IPS-18c (cell line): ENCODE results near the gene LRFN5.
"Not testable (repeated sequence)": the region's sequence is repeated elsewhere in the genome, so short reads cannot be mapped to it uniquely, and the experiment has no call there.

Experiments
- H3K4me3 ChIP-seq: 2 replicates; pipeline ENCODE4 v1.7.0; 2013; ENCODE audit warnings: low read depth, mild to moderate bottlenecking, low read length, moderate library complexity; ENCODE audit not compliant: insufficient read depth
- H3K9me3 ChIP-seq: one replicate; pipeline ENCODE4 v1.6.1; 2013; ENCODE audit warnings: mild to moderate bottlenecking, low read length, moderate library complexity; ENCODE audit not compliant: control insufficient read depth, insufficient read depth

LRFN5 gene

GRCh38 chr14:41615011-41615595, 8.4 kb downstream of the LRFN5 start:
- no peak overlapping the region for H3K4me3 ChIP-seq
- H3K9me3 ChIP-seq: no peaks in the 10 kb centered on the region

- Histone ChIP-seq H3K9me3 (no peaks in the 10 kb centered on the region), H3K4me3 (no peak overlapping the region)
Measured at GRCh38 chr14:41623736-41624135, 17.1 kb downstream of the LRFN5 start.

DNA sequence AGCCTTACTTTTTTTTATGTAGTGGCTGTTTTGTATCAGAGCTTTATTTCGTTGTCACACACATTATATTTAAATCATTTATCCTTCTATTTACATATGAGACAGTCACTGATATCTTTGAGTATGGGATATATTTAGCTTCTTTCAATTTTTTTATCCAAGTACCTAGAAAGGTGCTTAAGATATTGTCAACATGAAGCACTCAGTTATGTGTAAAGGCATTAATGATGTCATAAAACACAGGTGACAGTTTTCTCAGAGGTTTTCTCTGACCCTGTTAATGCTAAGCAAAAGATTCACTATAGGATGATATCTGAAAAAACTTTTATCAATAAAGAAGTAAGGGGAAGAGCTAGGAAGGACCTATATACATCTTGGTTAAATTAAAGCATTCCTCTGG, 23.2 kb downstream of the LRFN5 start:
- H3K9me3 ChIP-seq: no peaks in the 10 kb centered on the region

GRCh38 chr14:41634286-41634685, 27.6 kb downstream of the LRFN5 start:
- Histone ChIP-seq H3K9me3 (no peaks in the 10 kb centered on the region), H3K4me3 (no peak overlapping the region)

More for the DNA sequence above, 23.2 kb downstream of the LRFN5 start:
- H3K4me3 ChIP-seq: no peak overlapping the region

GRCh38 chr14:41636492-41637392, 30.1 kb downstream of the LRFN5 start:
- H3K4me3 ChIP-seq: no peak overlapping the region
- H3K9me3 ChIP-seq: no peaks in the 10 kb centered on the region

DNA sequence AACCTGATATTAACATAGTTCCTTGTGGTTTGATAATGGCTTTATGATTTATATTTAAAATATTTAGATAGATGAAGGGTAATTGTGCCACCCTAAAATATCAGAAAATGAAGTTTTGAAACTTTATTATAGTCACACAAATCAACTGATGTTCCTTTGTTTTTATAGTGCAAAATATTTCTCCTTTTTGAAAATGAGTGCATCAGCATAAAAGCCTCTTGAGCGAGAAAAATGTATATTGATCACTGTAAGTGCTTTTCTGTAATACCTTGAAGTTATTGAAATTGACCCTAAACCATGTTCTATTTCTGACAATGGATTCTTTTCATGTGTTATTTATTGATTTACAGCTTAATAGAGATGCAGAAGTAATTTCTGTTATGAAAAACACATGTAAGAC, 35.0 kb downstream of the LRFN5 start:
- no peaks in the 10 kb centered on the region for H3K9me3 ChIP-seq
- H3K4me3 ChIP-seq: no peak overlapping the region

DNA sequence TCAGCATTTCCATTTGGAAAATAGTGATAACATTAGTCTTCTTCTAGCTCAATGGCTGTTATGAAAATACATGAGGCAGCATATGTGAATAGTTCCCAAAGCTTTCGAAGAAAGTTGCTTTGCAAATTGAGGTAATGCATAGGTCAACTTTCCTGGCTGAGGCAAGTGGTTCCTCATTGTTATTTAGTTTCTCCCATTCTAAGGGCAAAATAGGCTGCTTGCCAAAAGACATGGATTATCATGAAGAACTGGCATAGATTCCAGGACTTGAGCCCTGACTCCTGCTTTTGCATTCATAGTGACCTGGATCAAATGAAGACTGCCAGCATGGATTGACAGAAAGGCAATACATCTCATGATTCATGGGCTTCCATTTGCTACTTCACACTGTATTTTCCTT, 35.7 kb downstream of the LRFN5 start:
- Histone ChIP-seq H3K9me3 (no peaks in the 10 kb centered on the region), H3K4me3 (no peak overlapping the region)

DNA sequence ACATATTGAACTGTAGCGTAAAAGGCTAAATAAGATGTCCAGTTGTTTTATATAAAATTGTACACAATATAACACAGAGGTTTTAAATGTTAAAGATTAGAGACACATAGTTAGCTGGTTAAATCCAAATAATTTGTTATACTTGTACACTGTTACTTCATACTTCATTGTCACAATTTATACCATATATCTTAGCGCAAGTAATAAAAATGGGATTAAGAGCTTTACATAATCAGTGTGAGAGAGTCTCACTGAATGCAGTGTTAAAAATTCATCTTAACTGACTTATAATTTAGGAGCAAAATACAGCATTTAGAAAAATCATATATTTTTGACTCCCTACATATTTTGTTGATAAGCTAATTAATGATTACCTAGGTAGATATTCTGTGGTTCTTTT, 36.1 kb downstream of the LRFN5 start:
- Histone ChIP-seq H3K4me3 (no peak overlapping the region), H3K9me3 (no peaks in the 10 kb centered on the region)

GRCh38 chr14:41644606-41645005, 37.9 kb downstream of the LRFN5 start:
- H3K4me3 ChIP-seq: no peak overlapping the region
- no peaks in the 10 kb centered on the region for H3K9me3 ChIP-seq

GRCh38 chr14:41650802-41651201, 44.1 kb downstream of the LRFN5 start:
- no peaks in the 10 kb centered on the region for H3K9me3 ChIP-seq
- no peak overlapping the region for H3K4me3 ChIP-seq

DNA sequence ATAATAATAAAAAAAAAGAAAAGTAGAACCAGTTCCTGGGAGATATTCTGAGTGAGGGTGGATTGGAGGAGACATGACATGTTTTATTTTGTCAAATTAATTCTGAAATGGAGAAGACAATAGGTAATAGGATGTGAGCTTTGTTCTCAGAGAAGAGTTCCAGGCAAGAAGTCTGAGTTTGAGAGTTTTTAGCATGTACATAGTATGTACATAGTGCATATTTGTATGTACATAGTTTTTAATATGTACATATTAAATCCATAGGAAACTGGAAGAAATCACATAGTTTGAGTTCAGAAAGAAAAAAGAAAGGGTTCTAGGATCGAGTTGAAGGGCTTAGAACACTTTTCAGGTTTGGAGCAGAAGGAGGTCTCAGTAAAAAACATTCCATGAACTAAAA, 47.5 kb downstream of the LRFN5 start:
- no peaks in the 10 kb centered on the region for H3K9me3 ChIP-seq
- no peak overlapping the region for H3K4me3 ChIP-seq

DNA sequence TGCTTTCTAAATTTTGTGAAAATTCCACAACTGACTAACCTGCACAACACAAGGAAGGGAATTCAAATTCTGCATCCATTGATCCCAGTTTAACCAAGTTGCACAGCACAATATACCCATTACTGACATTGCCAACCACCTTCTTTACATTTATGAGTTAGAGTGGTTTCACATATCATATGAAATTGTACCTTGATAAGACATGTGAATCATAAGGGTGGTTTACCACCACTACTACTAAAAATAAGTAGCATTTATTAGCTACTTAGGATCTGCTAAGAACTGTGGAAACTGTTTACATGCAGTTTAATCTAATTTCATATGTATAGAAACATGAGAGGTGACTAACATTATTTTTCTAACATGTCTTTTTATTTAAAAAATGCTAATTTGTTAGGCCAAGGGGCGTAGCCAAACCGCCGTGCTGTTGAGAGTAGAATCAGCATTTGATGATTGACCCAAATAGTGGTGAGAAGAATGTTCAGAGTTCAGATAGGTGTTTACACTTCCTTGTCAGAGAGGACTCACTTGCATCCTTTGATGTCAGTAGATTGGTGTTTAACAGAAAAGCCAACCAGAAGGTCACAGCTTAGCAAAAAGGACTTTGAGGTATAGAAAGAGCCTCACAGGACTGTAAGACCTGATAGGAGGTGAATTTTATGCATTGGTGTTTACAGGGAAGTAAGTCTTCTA, 56.2 kb downstream of the LRFN5 start:
- H3K9me3 ChIP-seq: no peaks in the 10 kb centered on the region
- H3K4me3 ChIP-seq: no peak overlapping the region

DNA sequence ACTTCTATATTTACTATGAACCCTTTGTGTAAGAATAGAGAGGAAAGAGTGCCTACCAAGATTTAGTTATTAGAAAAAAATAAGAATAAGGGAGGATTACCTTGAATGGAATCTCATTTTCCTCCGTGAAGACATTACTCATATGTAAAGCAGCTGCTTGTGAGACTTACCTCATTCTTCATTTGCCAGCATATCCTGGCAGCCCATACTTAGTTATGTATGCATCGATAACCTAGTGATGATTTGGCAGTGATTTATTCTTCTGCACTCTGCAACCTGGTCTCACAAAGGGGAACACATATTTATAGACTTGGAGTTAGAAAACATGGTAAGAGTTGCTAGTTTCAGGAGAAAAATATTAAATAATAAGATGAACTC, 56.8 kb downstream of the LRFN5 start:
- Histone ChIP-seq H3K4me3 (no peak overlapping the region), H3K9me3 (no peaks in the 10 kb centered on the region)

DNA sequence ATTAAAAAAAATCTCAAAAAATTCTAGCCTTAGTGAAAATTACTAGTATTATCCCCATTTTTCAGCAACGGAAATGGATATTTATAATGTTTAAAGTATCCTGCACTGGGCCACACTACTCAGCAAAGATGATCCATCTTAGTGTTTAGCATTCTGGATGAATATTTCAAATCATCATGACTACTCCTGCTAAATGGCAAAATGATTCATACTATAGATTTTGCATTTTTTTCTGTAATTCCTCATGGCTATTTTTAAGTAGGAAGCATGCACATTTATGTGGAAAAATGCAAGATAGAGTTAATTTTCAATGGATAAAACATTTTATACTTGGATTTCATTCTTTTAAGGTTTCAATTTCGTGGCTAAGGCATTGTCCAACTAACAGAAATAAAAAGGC, 59.6 kb downstream of the LRFN5 start:
- Histone ChIP-seq H3K9me3 (no peaks in the 10 kb centered on the region), H3K4me3 (no peak overlapping the region)

GRCh38 chr14:41668356-41668755, 61.7 kb downstream of the LRFN5 start:
- H3K4me3 ChIP-seq: no peak overlapping the region
- H3K9me3 ChIP-seq: no peaks in the 10 kb centered on the region

DNA sequence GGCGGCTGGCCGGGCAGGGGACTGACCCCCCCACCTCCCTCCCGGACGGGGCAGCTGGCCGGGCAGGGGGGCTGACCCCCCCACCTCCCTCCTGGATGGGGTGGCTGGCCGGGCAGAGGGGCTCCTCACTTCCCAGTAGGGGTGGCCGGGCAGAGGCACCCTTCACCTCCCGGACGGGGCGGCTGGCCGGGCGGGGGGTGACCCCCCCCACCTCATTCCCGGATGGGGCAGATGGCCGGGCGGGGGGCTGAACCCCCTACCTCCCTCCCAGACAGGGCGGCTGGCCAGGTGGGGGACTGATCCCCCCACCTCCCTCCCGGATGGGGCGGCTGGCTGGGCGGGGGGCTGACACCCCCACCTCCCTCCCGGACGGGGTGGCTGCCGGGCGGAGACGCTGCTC, 66.9 kb downstream of the LRFN5 start:
- not testable (repeated sequence) for H3K4me3 ChIP-seq, H3K9me3 ChIP-seq

- not testable (repeated sequence) for H3K9me3 ChIP-seq, H3K4me3 ChIP-seq
Measured at GRCh38 chr14:41674511-41674971, 67.9 kb downstream of the LRFN5 start.

GRCh38 chr14:41699486-41699885, 92.8 kb downstream of the LRFN5 start:
- Histone ChIP-seq H3K9me3 (no peaks in the 10 kb centered on the region), H3K4me3 (no peak overlapping the region)
